D721Med (cell line): ENCODE results near the gene MBOAT1.

Experiments
- DNase-seq: peaks from one replicate; pipeline ENCODE4 v3.0.0; 2011; ENCODE audit warnings: low spot score; ENCODE audit not compliant: insufficient read length
- FAIRE-seq: peaks from 2 replicates; lab custom pipeline; 2011; peaks lifted over from hg19 to GRCh38; lab: Jason Lieb, UNC
- CTCF ChIP-seq: IDR thresholded peaks from 2 replicates; pipeline ENCODE4 v1.5.1; 2012; ENCODE audit warnings: mild to moderate bottlenecking, control low read depth; ENCODE audit not compliant: insufficient read depth; ENCODE audit errors: missing control alignments

Gene MBOAT1

GRCh38 chr6:20113649-20114224, 98.5 kb downstream of the MBOAT1 start:
- FAIRE-seq (no peak), DNase-seq (no peak)
- no peak for TF ChIP-seq CTCF

- DNase-seq: no peak
- TF ChIP-seq CTCF: no peak
- no peak for FAIRE-seq
Observed at GRCh38 chr6:20112841-20113240, 99.4 kb downstream of the MBOAT1 start.

GRCh38 chr6:20112241-20112640, 100.0 kb downstream of the MBOAT1 start:
- TF ChIP-seq CTCF: no peak
- DNase-seq (no peak), FAIRE-seq (no peak)

GRCh38 chr6:20110478-20110877, 101.8 kb downstream of the MBOAT1 start:
- FAIRE-seq (no peak), DNase-seq (no peak)
- no peak for TF ChIP-seq CTCF

- FAIRE-seq: no peak
- DNase-seq: no peak
- no peak for TF ChIP-seq CTCF
Observed at GRCh38 chr6:20109526-20109925, 102.7 kb downstream of the MBOAT1 start.

- TF ChIP-seq CTCF: no peak
- DNase-seq: no peak
- no peak for FAIRE-seq
Observed at GRCh38 chr6:20105838-20106237, 106.4 kb downstream of the MBOAT1 start.

- no peak for TF ChIP-seq CTCF
- no peak for DNase-seq
- FAIRE-seq: no peak
Observed at GRCh38 chr6:20104696-20105095, 107.6 kb downstream of the MBOAT1 start.
